IPS-18c (cell line): ENCODE data around the gene GLYAT.

Source experiments
- H3K4me3 ChIP-seq: 2 replicates; pipeline ENCODE4 v1.7.0; 2013; ENCODE audit warnings: low read depth, mild to moderate bottlenecking, low read length, moderate library complexity; ENCODE audit not compliant: insufficient read depth
- H3K9me3 ChIP-seq: one replicate; pipeline ENCODE4 v1.6.1; 2013; ENCODE audit warnings: mild to moderate bottlenecking, low read length, moderate library complexity; ENCODE audit not compliant: control insufficient read depth, insufficient read depth

The GLYAT gene, protein sequence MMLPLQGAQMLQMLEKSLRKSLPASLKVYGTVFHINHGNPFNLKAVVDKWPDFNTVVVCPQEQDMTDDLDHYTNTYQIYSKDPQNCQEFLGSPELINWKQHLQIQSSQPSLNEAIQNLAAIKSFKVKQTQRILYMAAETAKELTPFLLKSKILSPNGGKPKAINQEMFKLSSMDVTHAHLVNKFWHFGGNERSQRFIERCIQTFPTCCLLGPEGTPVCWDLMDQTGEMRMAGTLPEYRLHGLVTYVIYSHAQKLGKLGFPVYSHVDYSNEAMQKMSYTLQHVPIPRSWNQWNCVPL

DNA sequence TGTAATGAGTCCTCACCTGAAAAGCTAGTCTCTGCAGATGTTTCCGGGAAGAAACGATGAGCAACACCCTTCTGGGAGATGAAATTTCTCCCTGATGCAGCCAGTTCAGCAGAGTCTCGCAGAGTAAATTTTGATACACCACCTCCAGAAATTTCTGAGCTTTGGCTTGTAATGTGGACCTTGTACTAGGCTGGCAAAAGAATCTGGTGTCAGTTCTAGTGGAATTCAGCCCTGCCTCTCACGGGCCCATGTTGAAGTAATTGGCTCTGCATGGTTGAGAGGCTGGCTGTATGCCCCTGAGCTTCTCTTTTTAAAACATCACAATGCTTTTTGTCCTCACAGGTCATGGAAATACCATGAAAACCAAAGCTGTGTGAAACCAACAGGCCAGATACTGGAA lies at the start of gene GLYAT:
Gene GLYAT, minus strand, starts transcription at position 125 of the 400 bp plus-strand sequence. CDS start 7,447 bp downstream, outside the sequence.
- Histone ChIP-seq H3K9me3 (no peaks in the 10 kb centered on the region), H3K4me3 (no peak within 1 kb of the TSS)

DNA sequence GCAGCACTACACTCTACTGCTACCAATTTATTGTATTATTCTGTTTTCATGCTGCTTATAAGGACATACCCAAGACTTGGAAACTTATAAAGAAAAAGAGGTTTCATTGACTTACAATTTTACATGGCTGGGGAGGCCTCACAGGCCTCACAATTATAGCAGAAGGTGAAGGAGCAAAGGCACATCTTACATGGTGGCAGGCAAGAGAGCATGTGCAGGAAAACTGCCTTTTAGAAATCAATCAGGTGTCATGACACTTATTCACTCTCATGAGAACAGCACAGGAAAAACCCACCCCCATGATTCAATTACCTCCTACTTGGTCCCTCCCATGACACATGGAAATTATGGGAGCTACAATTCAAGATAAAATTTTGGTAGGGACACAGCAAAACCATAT lies 49.6 kb upstream of the GLYAT start:
- peaks cover 7% of the 10 kb centered on the region for H3K9me3 ChIP-seq
- H3K4me3 ChIP-seq, result no peak overlapping the region

DNA sequence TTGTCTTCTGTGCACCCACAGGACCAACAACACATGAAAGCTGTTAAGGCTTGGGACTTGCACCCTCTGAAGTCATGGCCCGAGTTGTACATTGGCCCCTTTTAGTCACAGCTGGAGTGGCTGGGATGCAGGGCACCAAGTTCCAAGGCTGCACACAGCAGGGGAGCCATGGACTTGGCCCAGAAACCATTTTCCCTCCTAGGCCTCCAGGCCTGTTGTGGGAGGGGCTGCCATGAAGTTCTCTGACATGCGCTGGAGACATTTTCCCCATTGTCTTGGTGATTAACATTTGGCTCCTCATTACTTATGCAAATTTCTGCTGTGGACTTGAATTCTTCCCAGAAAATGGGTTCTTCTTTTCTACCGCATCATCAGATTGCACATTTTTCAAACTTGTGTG lies 48.8 kb upstream of the GLYAT start:
- Histone ChIP-seq H3K9me3 (peaks cover 9% of the 10 kb centered on the region), H3K4me3 (no peak overlapping the region)

DNA sequence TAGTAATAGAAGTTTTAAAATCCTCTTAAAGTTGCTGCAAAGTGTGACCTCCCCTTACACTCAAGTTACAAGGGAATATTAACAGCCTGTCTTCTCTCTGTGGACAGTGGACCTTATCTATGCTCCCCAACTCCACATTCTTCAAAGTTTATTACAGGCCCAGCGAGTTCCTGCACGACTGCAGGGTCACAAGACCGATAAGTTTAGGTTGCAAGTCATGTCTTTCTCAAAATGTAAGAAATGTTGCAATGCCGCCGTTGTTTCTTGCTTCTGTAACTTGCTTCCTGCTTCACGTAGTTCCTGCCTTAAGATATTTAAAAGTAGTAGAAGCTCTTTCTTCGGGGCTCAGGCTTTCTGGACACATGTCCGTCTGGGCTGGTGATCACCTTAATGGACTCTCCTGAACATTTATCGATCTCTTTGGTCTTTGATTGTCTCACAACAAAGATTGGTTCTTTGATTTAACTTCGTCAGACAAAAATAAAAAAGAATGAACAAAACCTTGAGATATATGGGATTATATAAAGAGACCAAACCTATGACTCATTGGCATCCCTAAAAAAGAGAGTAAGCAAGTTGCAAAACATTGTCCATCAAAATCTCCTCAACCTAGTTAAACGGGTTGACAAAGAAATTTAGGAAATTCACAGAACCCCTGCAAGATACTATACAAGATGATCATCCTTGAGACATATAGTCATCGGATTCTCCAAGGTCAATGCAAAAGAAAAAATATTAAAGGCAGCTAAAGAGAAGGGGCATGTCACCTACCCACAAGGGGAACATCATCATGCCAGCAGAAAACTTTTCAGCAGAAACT lies 45.4 kb upstream of the GLYAT start:
- H3K4me3 ChIP-seq, result no peak overlapping the region
- H3K9me3 ChIP-seq, result peaks cover 9% of the 10 kb centered on the region

DNA sequence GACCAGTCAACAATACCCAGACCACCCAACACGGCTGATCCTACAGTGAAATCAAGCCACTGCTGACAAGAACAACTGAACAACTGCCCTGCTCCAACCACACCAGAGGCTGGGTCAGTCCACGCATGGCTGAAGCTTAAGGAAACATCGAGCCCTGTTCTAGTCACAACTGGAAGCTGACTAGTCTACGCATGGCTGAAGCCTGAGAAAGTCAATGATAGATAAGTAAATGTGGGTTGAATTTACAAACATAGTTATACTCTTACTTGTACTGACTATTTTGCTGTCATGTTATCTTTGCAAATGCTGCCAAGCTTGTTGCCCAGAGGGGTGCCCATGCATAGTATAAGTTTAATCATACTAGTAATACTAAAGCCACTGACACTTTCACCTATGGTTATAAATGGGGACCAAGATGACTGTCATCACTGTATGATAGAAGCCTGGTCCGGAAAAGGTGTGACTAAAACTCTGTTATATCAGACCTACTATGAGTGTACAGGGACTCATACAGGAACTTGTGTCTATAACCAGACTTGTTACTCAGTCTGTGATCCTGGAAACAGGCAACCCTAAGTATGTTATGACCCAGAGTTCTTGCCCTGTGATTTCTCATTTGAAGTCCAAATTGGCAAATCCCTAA lies 43.4 kb upstream of the GLYAT start:
- Histone ChIP-seq H3K4me3 (no peak overlapping the region), H3K9me3 (peaks cover 2% of the 10 kb centered on the region)

DNA sequence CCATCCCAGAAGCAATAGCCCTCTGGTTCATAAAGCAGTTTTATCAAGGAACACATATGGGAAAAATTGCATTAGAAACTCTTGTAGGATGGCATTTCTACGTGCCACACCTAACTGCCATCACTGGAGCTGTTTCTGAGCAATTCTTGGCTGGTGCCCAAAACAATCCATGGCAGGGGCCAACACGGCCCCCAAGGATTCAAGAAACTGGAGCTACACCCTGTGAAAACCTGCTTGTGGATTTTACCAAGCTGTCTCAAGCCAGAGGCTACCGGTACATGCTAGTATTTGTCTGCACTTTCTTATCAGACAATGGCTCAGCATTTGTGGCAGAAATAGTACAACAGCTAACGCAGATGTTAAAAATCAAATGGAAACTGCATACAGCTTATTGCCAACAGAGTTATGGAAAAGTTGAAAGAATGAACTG lies 42.4 kb upstream of the GLYAT start:
- Histone ChIP-seq H3K4me3 (no peak overlapping the region), H3K9me3 (peaks cover 2% of the 10 kb centered on the region)

DNA sequence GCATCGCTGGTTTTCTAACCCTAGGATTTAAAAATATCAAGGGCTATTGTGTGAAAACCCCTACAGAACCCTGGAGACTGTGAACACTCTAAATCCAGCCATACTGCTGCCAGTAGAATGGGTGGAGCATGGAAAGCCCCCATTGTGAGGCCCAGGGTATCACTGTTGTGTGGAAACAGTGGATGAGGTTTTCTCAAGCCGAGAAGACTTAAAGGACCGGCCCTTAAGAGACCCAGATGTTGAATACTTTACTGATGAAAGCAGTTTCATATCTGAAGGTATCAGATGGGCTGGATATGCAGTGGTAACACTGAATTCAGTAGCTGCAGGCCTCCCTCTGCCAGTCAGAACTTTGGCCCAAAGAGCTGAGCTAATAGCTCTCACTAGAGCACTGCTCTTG lies 41.6 kb upstream of the GLYAT start:
- H3K9me3 ChIP-seq, result peaks cover 4% of the 10 kb centered on the region
- no peak overlapping the region for H3K4me3 ChIP-seq

DNA sequence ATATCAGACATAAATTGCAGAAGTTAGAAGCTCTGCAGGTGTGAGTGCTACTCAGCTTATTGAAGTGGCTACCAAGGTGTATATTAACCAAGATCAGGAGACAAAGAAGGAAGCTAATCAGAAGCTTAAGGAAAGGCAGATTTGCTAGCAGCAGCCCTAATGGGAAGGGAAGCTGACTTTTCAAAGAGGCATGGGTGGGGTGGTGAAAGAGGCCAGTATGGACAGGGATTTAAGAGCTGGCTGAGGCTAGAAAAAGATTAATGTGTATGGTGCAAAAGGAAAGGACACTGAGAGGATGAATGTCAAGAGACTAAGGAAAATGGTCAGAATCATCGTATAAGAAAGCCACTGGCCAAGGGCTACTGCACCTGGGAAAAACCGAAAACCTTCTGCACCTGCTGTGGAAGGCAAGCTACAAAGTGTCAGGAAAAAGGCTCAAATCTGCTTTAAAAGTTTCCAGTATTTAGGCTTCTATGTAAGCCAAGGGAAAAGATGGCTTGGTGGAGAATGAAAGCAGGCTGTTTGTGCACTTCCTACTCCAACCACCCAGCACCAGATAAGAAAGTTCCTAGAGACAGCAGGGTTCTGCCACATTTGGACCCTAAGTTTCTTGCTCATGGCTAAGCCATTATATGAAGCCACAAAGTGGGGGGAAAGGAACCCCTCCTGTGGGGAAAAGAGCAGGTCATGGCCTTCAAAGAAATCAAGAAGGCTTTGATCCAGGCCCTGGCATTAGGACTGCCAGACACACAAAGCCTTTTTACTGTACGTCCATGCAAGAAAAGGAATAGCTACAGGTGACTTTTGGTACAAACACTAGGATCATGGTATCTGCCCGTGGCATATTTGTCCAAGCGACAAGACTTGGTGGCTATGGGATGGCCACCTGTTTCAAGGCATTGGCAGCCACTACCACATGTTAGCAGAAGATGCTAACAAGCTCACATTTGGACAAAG lies 40.9 kb upstream of the GLYAT start:
- peaks cover 4% of the 10 kb centered on the region for H3K9me3 ChIP-seq
- H3K4me3 ChIP-seq, result no peak overlapping the region

DNA sequence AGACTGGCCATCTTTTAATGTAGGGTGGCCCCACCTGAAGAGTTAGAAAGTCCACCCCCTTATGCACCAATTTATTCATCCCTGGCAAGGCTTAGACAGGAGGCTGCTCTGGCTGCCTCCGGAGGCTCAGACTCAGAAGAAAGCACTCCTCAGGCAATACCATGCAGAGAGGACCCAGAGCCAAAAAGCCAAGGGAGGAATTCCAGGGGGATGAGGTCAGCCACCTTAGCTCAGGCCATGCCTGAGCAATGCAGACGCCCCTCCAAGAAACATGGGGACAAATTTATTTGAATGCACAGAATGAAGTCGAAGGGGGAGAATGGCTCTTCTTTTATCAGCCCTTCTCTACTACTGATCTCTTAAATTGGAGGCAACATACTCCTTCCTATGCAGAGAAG lies 39.7 kb upstream of the GLYAT start:
- H3K4me3 ChIP-seq, result no peak overlapping the region

DNA sequence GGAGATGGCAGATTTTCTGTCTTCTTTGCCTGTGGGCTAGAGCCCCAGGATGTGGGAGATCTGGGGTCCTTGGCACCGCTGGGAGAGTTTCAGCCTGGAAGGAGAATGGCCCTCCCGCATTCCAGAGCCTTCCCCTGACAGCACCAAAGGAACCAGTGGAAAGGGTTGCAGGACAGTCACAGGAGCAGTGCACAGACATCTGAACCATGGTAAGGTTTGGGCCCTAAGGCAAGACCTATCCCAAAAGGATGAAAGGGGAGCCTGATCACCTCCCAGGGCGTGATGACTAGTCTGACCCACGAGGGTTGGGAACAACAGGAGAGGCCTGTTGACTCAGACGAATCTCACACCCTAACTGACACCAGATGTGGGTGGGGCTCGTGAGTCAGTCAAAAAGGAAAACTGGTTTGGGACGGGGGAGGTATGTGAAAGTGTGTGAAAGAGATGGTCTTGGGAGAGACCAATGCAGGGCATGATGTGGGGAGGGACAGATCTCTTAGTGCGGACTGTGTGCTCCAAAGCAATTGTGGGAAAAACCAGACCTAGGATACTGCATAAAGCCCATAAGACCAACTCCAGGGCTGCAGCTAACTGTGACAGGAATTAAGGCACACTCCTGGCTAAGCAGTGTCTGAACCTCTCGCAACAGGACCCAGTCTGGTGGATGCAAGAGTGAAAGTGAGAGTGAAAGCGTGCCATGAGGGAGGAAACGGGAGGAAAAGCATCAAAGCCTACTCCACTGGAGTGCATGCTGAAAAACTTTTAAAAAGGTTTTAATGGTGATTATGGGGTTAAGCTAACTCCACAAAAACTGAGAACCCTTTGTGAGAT lies 39.1 kb upstream of the GLYAT start:
- peaks cover 4% of the 10 kb centered on the region for H3K9me3 ChIP-seq
- H3K4me3 ChIP-seq, result no peak overlapping the region

More for the DNA sequence above, 39.7 kb upstream of the GLYAT start:
- peaks cover 4% of the 10 kb centered on the region for H3K9me3 ChIP-seq

DNA sequence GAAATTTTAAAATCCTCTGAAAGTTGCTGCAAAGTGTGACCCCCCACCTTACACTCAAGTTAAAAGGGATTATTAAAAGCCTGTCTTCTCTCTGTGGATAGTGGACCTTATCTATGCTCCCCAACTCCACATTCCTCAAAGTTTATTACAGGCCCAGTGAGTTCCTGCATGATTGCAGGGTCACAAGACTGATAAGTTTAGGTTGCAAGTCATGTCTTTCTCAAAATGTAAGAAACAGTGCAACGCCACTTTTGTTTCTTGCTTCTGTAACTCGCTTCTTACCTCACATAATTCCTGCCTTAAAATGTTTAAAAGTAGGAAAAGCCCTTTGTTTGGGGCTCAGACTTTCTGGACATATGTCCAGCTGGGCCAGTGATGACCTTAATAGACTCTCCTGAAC lies 38.4 kb upstream of the GLYAT start:
- peaks cover 2% of the 10 kb centered on the region for H3K9me3 ChIP-seq
- no peak overlapping the region for H3K4me3 ChIP-seq

DNA sequence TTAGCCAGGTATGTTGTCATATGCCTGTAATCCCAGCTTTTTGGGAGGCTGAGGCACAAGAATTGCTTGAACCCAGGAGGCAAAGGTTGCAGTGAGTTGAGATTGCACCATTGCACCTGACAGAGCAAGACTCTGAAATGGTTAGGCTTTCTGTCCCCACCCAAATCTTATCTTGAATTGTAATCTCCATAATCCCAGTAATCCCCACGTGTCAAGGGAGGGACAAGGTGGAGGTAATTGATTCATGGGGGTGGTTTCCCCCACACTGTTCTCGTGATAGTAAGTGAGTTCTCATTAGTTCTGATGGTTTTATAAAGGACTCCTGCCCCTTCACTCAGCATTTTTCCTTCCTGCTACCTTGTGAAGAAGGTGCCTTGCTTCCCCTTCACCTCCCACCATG lies 37.6 kb upstream of the GLYAT start:
- peaks cover 2% of the 10 kb centered on the region for H3K9me3 ChIP-seq

DNA sequence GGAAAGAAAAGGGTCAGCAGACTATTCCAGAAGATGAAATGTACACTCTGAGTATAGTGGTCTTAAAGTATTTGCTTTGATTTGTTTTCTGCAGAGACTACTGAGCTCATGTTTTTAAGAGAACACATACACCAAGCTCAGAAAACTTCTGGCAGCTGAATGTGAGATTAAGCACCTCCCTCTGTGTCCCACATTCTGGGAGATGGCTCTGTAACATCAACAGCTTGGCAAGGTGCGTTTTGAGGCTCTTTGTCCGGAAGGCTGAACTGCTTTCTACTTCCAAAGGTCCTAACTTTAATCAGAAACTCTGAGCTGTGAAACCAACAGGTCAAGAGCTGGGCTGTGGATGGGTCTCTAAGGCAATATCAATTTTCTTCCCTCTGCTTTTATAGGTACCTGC lies 36.4 kb upstream of the GLYAT start:
- peaks cover 2% of the 10 kb centered on the region for H3K9me3 ChIP-seq
- no peak overlapping the region for H3K4me3 ChIP-seq

More for the DNA sequence above, 37.6 kb upstream of the GLYAT start:
- H3K4me3 ChIP-seq, result no peak overlapping the region

DNA sequence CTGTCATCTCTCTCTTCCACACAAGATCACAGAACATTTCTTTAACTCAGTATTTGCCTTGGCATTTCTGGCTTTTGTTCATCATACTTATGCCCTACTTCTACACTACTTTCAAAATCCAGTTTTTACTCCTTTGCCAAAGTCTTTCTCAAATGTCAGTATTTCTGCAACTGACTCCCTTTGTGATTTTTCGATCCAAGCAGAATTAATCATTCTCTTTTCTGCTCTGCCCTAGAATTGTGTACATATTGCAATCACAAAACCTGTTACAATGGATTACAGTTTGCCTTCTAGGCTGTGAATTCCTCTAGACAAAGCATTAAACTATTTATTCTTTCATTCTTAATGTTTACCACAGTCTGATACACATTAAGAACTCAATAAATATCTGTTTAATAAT lies 33.3 kb upstream of the GLYAT start:
- Histone ChIP-seq H3K4me3 (no peak overlapping the region), H3K9me3 (peaks cover 2% of the 10 kb centered on the region)

DNA sequence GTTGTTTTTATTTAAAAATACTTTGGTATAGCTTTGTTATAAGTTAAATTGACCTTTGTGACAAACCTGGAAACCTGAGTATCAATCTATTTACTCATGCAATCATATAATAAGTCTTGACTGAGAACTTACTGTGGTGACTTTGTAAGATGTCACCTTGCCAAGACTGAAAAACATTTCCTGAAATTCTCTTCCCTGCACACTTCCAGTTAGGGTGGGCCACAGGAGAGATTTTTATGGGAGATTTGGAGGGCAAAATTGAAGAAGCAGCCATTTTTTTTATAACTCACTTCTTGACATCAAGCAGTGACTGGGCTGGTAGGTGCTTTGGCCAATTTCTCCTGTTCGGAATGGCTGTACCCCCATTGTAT lies 31.4 kb upstream of the GLYAT start:
- no peaks in the 10 kb centered on the region for H3K9me3 ChIP-seq
- H3K4me3 ChIP-seq, result no peak overlapping the region
